ENCODE data around the gene GTPBP3. TPM values are rescaled to one million over a fixed set of nuclear protein-coding genes. Genes with fewer than 3 reads are reported as not detected.
A peak's percentile ranks its signal among the peaks of the same experiment; 100 is the strongest.

Gene GTPBP3
- total RNA-seq, 1 donor from 2014 or later: 256 TPM

- peaks cover 5 to 25% of the 10 kb centered on the region in 2 donors for H3K4me1 ChIP-seq
- intact Hi-C loops (cut with DNase I): no loop called here
- H3K4me3 ChIP-seq: no peak overlapping the region
- H3K27ac ChIP-seq: no peak overlapping the region
- no peaks in the 10 kb centered on the region for H3K9me3 ChIP-seq
- no peak for DNase-seq (ENCODE audit: low spot score in 2 of 2)
- no peaks in the 10 kb centered on the region for H3K27me3 ChIP-seq
- no peaks in the 10 kb centered on the region for H3K36me3 ChIP-seq
- no peak for TF ChIP-seq CTCF (IDR thresholded peaks at IDR 0.05)
Measured at GRCh38 chr19:17351815-17352435, 14.6 kb downstream of the GTPBP3 start.

GRCh38 chr19:17352608-17353280, 15.4 kb downstream of the GTPBP3 start:
- TF ChIP-seq CTCF (IDR thresholded peaks at IDR 0.05): no peak
- Histone ChIP-seq H3K4me1 (peaks cover 5 to 16% of the 10 kb centered on the region in 2 donors), H3K36me3 (no peaks in the 10 kb centered on the region), H3K27ac (peak overlapping the region; percentile 37 to 60), H3K27me3 (no peaks in the 10 kb centered on the region), H3K4me3 (no peak overlapping the region), H3K9me3 (no peaks in the 10 kb centered on the region)
- DNase-seq (ENCODE audit: low spot score in 2 of 2): no peak
- intact Hi-C loops (cut with DNase I): no loop called here

DNA sequence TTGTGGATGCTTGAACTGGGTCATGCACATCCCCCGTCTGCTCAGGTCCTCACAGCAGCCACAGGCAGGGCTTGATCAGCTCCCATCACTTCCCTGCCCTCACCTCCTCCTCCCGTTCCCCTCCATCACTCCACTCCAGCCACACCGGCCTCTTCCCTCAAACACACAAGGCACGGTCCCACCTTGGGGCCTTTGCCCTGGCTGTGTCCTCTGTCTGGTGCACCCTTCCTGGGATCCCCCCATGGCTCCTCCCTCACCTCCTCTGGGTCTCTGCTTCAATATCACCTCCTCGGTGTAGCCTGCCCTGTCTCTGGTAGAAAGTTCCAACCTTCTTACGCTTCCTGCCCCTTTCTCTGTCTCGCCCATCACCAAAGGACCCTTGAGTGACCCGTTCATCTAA, 16.0 kb downstream of the GTPBP3 start:
- no peak for DNase-seq (ENCODE audit: low spot score in 2 of 2)
- Histone ChIP-seq H3K4me1 (peaks cover 0 to 10% of the 10 kb centered on the region in 2 donors), H3K36me3 (no peaks in the 10 kb centered on the region), H3K27ac (peak overlapping the region in 1 of 2 donors; percentile 60), H3K4me3 (no peak overlapping the region), H3K9me3 (no peaks in the 10 kb centered on the region), H3K27me3 (no peaks in the 10 kb centered on the region)
- intact Hi-C loops (cut with DNase I): no loop called here
- no peak for TF ChIP-seq CTCF (IDR thresholded peaks at IDR 0.05)

DNA sequence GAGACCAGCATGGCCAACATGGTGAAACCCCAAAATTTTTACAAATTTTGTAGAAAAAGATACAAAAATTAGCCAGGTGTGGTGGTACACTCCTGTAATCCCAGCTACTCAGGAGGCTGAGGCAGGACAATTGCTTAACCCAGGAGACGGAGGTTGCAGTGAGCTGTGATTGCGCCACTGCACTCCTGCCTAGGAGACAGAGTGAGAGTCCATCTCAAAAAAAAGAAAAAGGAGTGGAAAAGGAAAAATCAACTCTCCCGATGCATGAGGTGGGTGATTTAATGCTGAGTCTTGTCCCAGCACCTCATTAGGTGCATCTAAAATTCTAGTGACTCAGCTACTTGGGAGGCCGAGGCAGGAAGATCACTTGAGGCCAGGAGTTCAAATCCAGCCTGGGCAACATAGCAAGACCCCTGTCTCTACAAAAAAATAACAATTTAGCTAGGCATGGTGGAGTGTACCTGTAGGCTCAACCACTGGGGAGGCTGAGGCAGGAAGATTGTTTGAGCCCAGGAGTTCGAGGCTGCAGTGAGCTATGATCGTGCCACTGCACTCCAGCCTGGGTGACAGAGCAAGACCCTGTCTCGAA, 19.8 kb downstream of the GTPBP3 start:
- Histone ChIP-seq H3K4me1 (no peaks in the 10 kb centered on the region), H3K4me3 (no peak overlapping the region), H3K27ac (no peak overlapping the region), H3K27me3 (no peaks in the 10 kb centered on the region), H3K9me3 (no peaks in the 10 kb centered on the region), H3K36me3 (no peaks in the 10 kb centered on the region)
- DNase-seq (ENCODE audit: low spot score in 2 of 2): no peak
- intact Hi-C loops (cut with DNase I): no loop called here
- no peak for TF ChIP-seq CTCF (IDR thresholded peaks at IDR 0.05)

DNA sequence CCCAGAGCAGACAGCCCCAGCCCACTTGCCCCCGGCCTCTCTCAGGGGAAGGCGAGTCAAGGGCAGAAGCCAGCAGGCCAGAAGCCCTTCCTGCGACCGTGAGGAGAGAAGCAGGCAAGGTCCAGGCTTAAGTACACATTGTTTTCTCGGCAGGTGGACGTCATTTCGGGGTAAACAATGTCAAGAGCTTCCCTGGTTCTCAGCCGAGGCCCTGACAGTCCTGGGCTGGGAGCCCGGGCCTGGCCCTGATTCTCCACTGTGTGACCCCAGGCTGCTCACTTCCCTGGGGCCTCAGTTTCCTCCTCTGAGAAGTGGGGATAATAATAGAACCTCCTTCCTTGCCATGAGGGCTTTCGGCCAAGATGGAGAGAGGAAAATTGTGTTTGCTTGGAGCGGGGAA, 20.4 kb downstream of the GTPBP3 start:
- H3K9me3 ChIP-seq: no peaks in the 10 kb centered on the region
- intact Hi-C loops (cut with DNase I): no loop called here
- no peak for DNase-seq (ENCODE audit: low spot score in 2 of 2)
- no peaks in the 10 kb centered on the region for H3K27me3 ChIP-seq
- no peaks in the 10 kb centered on the region for H3K4me1 ChIP-seq
- H3K4me3 ChIP-seq: no peak overlapping the region
- no peaks in the 10 kb centered on the region for H3K36me3 ChIP-seq
- peak overlapping the region in 1 of 2 donors; percentile 30 for H3K27ac ChIP-seq
- no peak for TF ChIP-seq CTCF (IDR thresholded peaks at IDR 0.05)
